Mesendoderm (in vitro differentiated cells): ENCODE results near the gene TRPC4.

Experiments used
- DNase-seq: peaks from one replicate; pipeline ENCODE4 v3.0.0; 2013
- H2AK5ac ChIP-seq: 2 replicates; pipeline ENCODE4 v1.6.1; 2013; ENCODE audit warnings: low read length, inconsistent platforms
- H2BK120ac ChIP-seq: 2 replicates; pipeline ENCODE4 v1.6.1; 2013; ENCODE audit warnings: low read depth, mild to moderate bottlenecking, low read length, moderate library complexity, mixed read lengths
- H2BK15ac ChIP-seq: replicated peaks from 2 replicates; pipeline ENCODE4 v1.6.1; 2013; ENCODE audit warnings: low read depth, mild to moderate bottlenecking, moderate library complexity
- H2BK5ac ChIP-seq: 2 replicates; pipeline ENCODE4 v1.6.1; 2013; ENCODE audit warnings: low read length, inconsistent platforms
- H3K18ac ChIP-seq: 2 replicates; pipeline ENCODE4 v1.6.1; 2013; ENCODE audit warnings: mild to moderate bottlenecking, low read length, mixed read lengths
- H3K23ac ChIP-seq: one replicate; pipeline ENCODE4 v1.6.1; 2013; ENCODE audit warnings: low read length
- H3K27ac ChIP-seq: 2 replicates; pipeline ENCODE4 v1.5.1; 2013; ENCODE audit warnings: low read depth, mild to moderate bottlenecking, inconsistent platforms, low read length, moderate library complexity
- H3K27me3 ChIP-seq: 2 replicates; pipeline ENCODE4 v1.6.1; 2013; ENCODE audit warnings: low read length, control low read depth, mild to moderate bottlenecking, inconsistent platforms; ENCODE audit not compliant: insufficient read depth, poor library complexity
- H3K36me3 ChIP-seq: 2 replicates; pipeline ENCODE4 v1.6.1; 2013; ENCODE audit warnings: low read length, inconsistent platforms; ENCODE audit not compliant: control insufficient read depth, insufficient read depth
- H3K4ac ChIP-seq: one replicate; pipeline ENCODE4 v1.6.1; 2013; ENCODE audit warnings: low read depth, mild to moderate bottlenecking, low read length, moderate library complexity
- H3K4me1 ChIP-seq: 2 replicates; pipeline ENCODE4 v1.6.1; 2013; ENCODE audit warnings: low read depth, low read length, inconsistent platforms; ENCODE audit not compliant: control insufficient read depth
- H3K4me2 ChIP-seq: 2 replicates; pipeline ENCODE4 v1.6.1; 2013; ENCODE audit warnings: low read length
- H3K4me3 ChIP-seq: 2 replicates; pipeline ENCODE4 v1.5.1; 2013; ENCODE audit warnings: mild to moderate bottlenecking, low read length
- H3K56ac ChIP-seq: one replicate; pipeline ENCODE4 v1.6.1; 2013; ENCODE audit warnings: low read length
- H3K79me1 ChIP-seq: 2 replicates; pipeline ENCODE4 v1.6.1; 2013; ENCODE audit warnings: low read length, inconsistent platforms
- H3K79me2 ChIP-seq: 2 replicates; pipeline ENCODE4 v1.6.1; 2013; ENCODE audit warnings: mild to moderate bottlenecking, low read length; ENCODE audit not compliant: control insufficient read depth, insufficient read depth
- H3K9ac ChIP-seq: 2 replicates; pipeline ENCODE4 v1.6.1; 2013; ENCODE audit warnings: low read length, inconsistent platforms
- H4K5ac ChIP-seq: one replicate; pipeline ENCODE4 v1.6.1; 2013; ENCODE audit warnings: low read length
- H4K8ac ChIP-seq: one replicate; pipeline ENCODE4 v1.6.1; 2013; ENCODE audit warnings: low read depth, mild to moderate bottlenecking, control low read depth, low read length, moderate library complexity
- WGBS: extraction: QIAGEN DNeasy Blood & Tissue Kit; methylation state at CpG from one replicate; pipeline ENCODE4 v1.1.7; 2013; ENCODE audit warnings: low lambda C conversion rate, missing lambda C conversion rate; ENCODE audit not compliant: insufficient coverage; ENCODE audit errors: extremely low coverage; 5-methylcytosine and 5-hydroxymethylcytosine counted together

The TRPC4 gene

DNA sequence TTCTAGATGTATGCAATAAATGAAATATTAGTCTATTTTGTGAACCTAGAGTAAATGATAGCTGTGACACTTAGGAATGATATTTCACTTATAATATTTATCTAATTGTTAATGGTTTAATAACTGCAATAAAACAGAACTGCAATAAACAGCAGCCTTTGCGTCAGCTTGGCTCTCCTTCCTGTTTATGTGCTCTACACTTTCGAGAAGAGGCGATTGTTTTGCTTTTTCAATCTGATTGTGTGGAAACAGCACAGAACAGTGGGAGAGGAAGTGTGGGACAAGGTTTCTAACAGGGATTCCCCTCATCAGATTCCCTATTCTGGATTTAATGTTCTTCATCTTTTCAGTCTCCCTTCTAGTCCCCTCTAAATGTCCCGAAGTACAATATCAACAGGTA, 17.3 kb upstream of the TRPC4 start:
- no peaks in the 10 kb centered on the region for H3K27me3 ChIP-seq
- DNase-seq = no peak
- H3K79me1 ChIP-seq = no peaks in the 10 kb centered on the region
- no peak overlapping the region for H3K4me2 ChIP-seq
- no peak overlapping the region for H3K56ac ChIP-seq
- no peak overlapping the region for H3K9ac ChIP-seq
- no peak overlapping the region for H2BK120ac ChIP-seq
- no CpG with 5 or more reads among the region's 4 CpGs for WGBS
- no peak overlapping the region for H2BK15ac ChIP-seq
- H2AK5ac ChIP-seq = no peak overlapping the region
- H3K4me3 ChIP-seq = no peak overlapping the region
- H4K5ac ChIP-seq = no peak overlapping the region
- no peak overlapping the region for H3K4ac ChIP-seq
- H3K4me1 ChIP-seq = no peaks in the 10 kb centered on the region
- no peaks in the 10 kb centered on the region for H3K36me3 ChIP-seq
- H3K27ac ChIP-seq = no peak overlapping the region
- H4K8ac ChIP-seq = no peak overlapping the region
- no peak overlapping the region for H3K23ac ChIP-seq
- no peaks in the 10 kb centered on the region for H3K79me2 ChIP-seq
- no peak overlapping the region for H3K18ac ChIP-seq
- H2BK5ac ChIP-seq = no peak overlapping the region

GRCh38 chr13:37884674-37885073, 15.1 kb upstream of the TRPC4 start:
- Histone ChIP-seq H3K9ac (no peak overlapping the region), H4K8ac (no peak overlapping the region), H3K79me1 (no peaks in the 10 kb centered on the region), H3K79me2 (no peaks in the 10 kb centered on the region), H3K27me3 (no peaks in the 10 kb centered on the region), H2BK5ac (no peak overlapping the region), H3K4me3 (no peak overlapping the region), H3K27ac (no peak overlapping the region), H3K23ac (no peak overlapping the region), H3K4ac (no peak overlapping the region), H2BK120ac (no peak overlapping the region), H3K4me1 (no peaks in the 10 kb centered on the region), H2BK15ac (no peak overlapping the region), H4K5ac (no peak overlapping the region), H3K18ac (no peak overlapping the region), H3K36me3 (no peaks in the 10 kb centered on the region), H3K56ac (no peak overlapping the region), H2AK5ac (no peak overlapping the region), H3K4me2 (no peak overlapping the region)
- DNase-seq = no peak
- WGBS = no CpG with 5 or more reads among the region's 2 CpGs

GRCh38 chr13:37884026-37884425, 14.5 kb upstream of the TRPC4 start:
- H3K4me2 ChIP-seq = no peak overlapping the region
- no peak overlapping the region for H3K4ac ChIP-seq
- no peak overlapping the region for H3K18ac ChIP-seq
- no peak overlapping the region for H4K8ac ChIP-seq
- H3K56ac ChIP-seq = no peak overlapping the region
- H3K23ac ChIP-seq = no peak overlapping the region
- no peaks in the 10 kb centered on the region for H3K79me2 ChIP-seq
- no peak overlapping the region for H2BK5ac ChIP-seq
- H3K27me3 ChIP-seq = no peaks in the 10 kb centered on the region
- no peaks in the 10 kb centered on the region for H3K36me3 ChIP-seq
- no peak for DNase-seq
- no peak overlapping the region for H2AK5ac ChIP-seq
- no CpG with 5 or more reads among the region's 1 CpG for WGBS
- H3K79me1 ChIP-seq = no peaks in the 10 kb centered on the region
- H3K4me1 ChIP-seq = no peaks in the 10 kb centered on the region
- no peak overlapping the region for H2BK120ac ChIP-seq
- H3K9ac ChIP-seq = no peak overlapping the region
- H4K5ac ChIP-seq = no peak overlapping the region
- no peak overlapping the region for H2BK15ac ChIP-seq
- H3K4me3 ChIP-seq = no peak overlapping the region
- no peak overlapping the region for H3K27ac ChIP-seq

GRCh38 chr13:37878921-37879320, 9.3 kb upstream of the TRPC4 start:
- H3K27me3 ChIP-seq = no peaks in the 10 kb centered on the region
- H3K9ac ChIP-seq = no peak overlapping the region
- H3K56ac ChIP-seq = no peak overlapping the region
- H3K27ac ChIP-seq = no peak overlapping the region
- no peak overlapping the region for H2BK5ac ChIP-seq
- no peak overlapping the region for H4K8ac ChIP-seq
- no peak overlapping the region for H4K5ac ChIP-seq
- WGBS = no CpG with 5 or more reads among the region's 3 CpGs
- H3K4me2 ChIP-seq = no peak overlapping the region
- no peak overlapping the region for H3K23ac ChIP-seq
- H3K4me1 ChIP-seq = no peaks in the 10 kb centered on the region
- H2BK15ac ChIP-seq = no peak overlapping the region
- H2BK120ac ChIP-seq = no peak overlapping the region
- no peaks in the 10 kb centered on the region for H3K79me1 ChIP-seq
- H3K79me2 ChIP-seq = no peaks in the 10 kb centered on the region
- no peaks in the 10 kb centered on the region for H3K36me3 ChIP-seq
- no peak overlapping the region for H3K4ac ChIP-seq
- H3K18ac ChIP-seq = no peak overlapping the region
- DNase-seq = no peak
- H2AK5ac ChIP-seq = no peak overlapping the region
- no peak overlapping the region for H3K4me3 ChIP-seq

GRCh38 chr13:37878496-37878895, 8.9 kb upstream of the TRPC4 start:
- no peaks in the 10 kb centered on the region for H3K79me1 ChIP-seq
- H3K4me2 ChIP-seq = no peak overlapping the region

DNA sequence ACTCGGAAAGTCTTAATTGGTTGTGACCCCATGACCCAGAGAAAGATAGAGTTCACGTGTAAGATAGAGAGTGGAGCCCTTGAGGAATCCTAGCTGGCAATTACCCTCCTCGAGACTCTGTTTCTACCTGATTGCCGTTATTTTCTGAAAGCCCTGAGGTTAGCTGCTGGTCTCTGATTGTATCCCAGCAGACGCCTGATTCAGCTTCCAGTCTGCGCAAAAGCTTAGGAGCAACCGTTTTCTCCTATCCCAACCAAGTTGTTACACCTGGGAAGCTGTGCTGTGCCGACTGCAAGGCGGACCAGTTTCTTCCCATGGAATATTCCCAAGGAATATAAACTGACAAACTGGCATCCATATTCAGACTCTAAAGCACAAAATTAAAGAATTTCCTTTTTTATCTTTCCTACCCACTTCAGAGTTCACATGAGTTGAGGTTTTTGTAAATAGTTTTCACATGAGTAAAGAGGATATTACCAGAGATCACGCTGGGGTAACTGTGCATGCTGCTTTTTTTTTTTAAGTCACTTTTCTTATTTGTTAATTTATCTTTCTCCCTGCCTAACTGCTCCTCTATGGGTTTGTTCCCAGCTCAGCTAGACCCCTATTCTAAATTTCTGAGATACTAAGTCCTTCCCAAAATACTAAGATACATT, 1.5 kb upstream of the TRPC4 start:
- no peak overlapping the region for H2BK5ac ChIP-seq
- H3K4me2 ChIP-seq = no peak overlapping the region
- DNase-seq = peak; percentile 48
- no peaks in the 10 kb centered on the region for H3K79me1 ChIP-seq
- no peak overlapping the region for H3K9ac ChIP-seq
- H2BK15ac ChIP-seq = no peak overlapping the region
- no peak overlapping the region for H2BK120ac ChIP-seq
- H3K4me1 ChIP-seq = peaks cover 2% of the 10 kb centered on the region
- no peak overlapping the region for H2AK5ac ChIP-seq
- no peaks in the 10 kb centered on the region for H3K36me3 ChIP-seq
- H3K18ac ChIP-seq = peak overlapping the region; percentile 5
- H3K56ac ChIP-seq = peak overlapping the region; percentile 25
- H3K27me3 ChIP-seq = no peaks in the 10 kb centered on the region
- WGBS = no CpG with 5 or more reads among the region's 10 CpGs
- no peak overlapping the region for H4K8ac ChIP-seq
- H3K4me3 ChIP-seq = no peak overlapping the region
- no peaks in the 10 kb centered on the region for H3K79me2 ChIP-seq
- H3K23ac ChIP-seq = no peak overlapping the region
- H3K4ac ChIP-seq = no peak overlapping the region
- no peak overlapping the region for H4K5ac ChIP-seq
- no peak overlapping the region for H3K27ac ChIP-seq

More at GRCh38 chr13:37878496-37878895, 8.9 kb upstream of the TRPC4 start:
- Histone ChIP-seq H3K23ac (no peak overlapping the region), H3K18ac (no peak overlapping the region), H2BK120ac (no peak overlapping the region), H3K56ac (no peak overlapping the region), H2AK5ac (no peak overlapping the region), H4K5ac (no peak overlapping the region), H3K79me2 (no peaks in the 10 kb centered on the region), H3K27ac (no peak overlapping the region), H2BK15ac (no peak overlapping the region), H3K4me1 (no peaks in the 10 kb centered on the region), H3K4me3 (no peak overlapping the region), H3K9ac (no peak overlapping the region), H4K8ac (no peak overlapping the region), H2BK5ac (no peak overlapping the region), H3K4ac (no peak overlapping the region), H3K27me3 (no peaks in the 10 kb centered on the region), H3K36me3 (no peaks in the 10 kb centered on the region)
- no peak for DNase-seq
- WGBS = no CpG with 5 or more reads among the region's 1 CpG
